PC-9 (cell line): ENCODE measurements around the gene ST8SIA1. TPM values are rescaled to one million over a fixed set of nuclear protein-coding genes. Genes with fewer than 3 reads are reported as not detected.

Experiments
- BruUV-seq: library from RNA; stranded (reverse); fragments of 400-500 nt; replicated peaks from 2 replicates; lab custom pipeline; 2021; lab: Mats Ljungman, UMichigan
- CTCF ChIA-PET: fragments of 300-600 bp; sonication (Branson Sonifier 250); formaldehyde crosslinking; loops from one replicate; lab custom pipeline; 2022; ENCODE audit warnings: antibody characterized with exemption; lab: Charles Lee
- POLR2A ChIA-PET: fragments of 300-600 bp; sonication (Branson Sonifier 250); formaldehyde crosslinking; loops from one replicate; lab custom pipeline; 2022; ENCODE audit warnings: antibody characterized with exemption; ENCODE audit not compliant: unreplicated experiment; lab: Charles Lee
- DNase-seq, 2 experiments: peaks; one replicate each; pipeline versions ENCODE4 v3.0.0 to v3.0.0-alpha.2; 2015 to 2022; ENCODE audit warnings: mixed read lengths in 1 of 2
- H2AFZ ChIP-seq: fragments of 200-600 bp; sonication (generic); 2 replicates; pipeline ENCODE4 v1.8.1; 2017; ENCODE audit warnings: antibody characterized with exemption
- H3F3A ChIP-seq: fragments of 200-600 bp; sonication (generic); 2 replicates; pipeline ENCODE4 v1.8.1; 2017; ENCODE audit warnings: antibody characterized with exemption, mild to moderate bottlenecking, low read depth; ENCODE audit not compliant: insufficient read depth
- H3K27ac ChIP-seq: fragments of 200-600 bp; sonication (generic); 2 replicates; pipeline ENCODE4 v1.6.1; 2016; ENCODE audit warnings: mixed run types
- H3K27me3 ChIP-seq: fragments of 200-600 bp; sonication (generic); 2 replicates; pipeline ENCODE4 v1.6.1; 2016; ENCODE audit warnings: low read depth, mixed run types; ENCODE audit not compliant: insufficient read depth
- H3K36me3 ChIP-seq: fragments of 200-600 bp; sonication (generic); 2 replicates; pipeline ENCODE4 v1.6.1; 2016; ENCODE audit warnings: low read depth, mixed run types
- H3K4me1 ChIP-seq: fragments of 200-600 bp; sonication (generic); replicated peaks from 2 replicates; pipeline ENCODE4 v1.6.1; 2016; ENCODE audit warnings: mixed run types; ENCODE audit not compliant: insufficient read depth
- H3K4me2 ChIP-seq: fragments of 200-600 bp; sonication (generic); 2 replicates; pipeline ENCODE4 v1.6.1; 2017; ENCODE audit warnings: mixed run types
- H3K4me3 ChIP-seq: fragments of 200-600 bp; sonication (generic); 2 replicates; pipeline ENCODE4 v1.6.1; 2016; ENCODE audit warnings: mixed run types
- H3K79me2 ChIP-seq: fragments of 200-600 bp; sonication (generic); 2 replicates; pipeline ENCODE4 v1.6.1; 2017; ENCODE audit warnings: low read depth, mixed run types
- H3K9me2 ChIP-seq: fragments of 200-600 bp; sonication (generic); 2 replicates; pipeline ENCODE4 v1.8.1; 2017; ENCODE audit warnings: mild to moderate bottlenecking; ENCODE audit not compliant: insufficient read depth
- H3K9me3 ChIP-seq: fragments of 200-600 bp; sonication (generic); 2 replicates; pipeline ENCODE4 v1.8.1; 2016; ENCODE audit warnings: low read depth; ENCODE audit not compliant: insufficient read depth
- H4K20me1 ChIP-seq: fragments of 200-600 bp; sonication (generic); 2 replicates; pipeline ENCODE4 v1.8.1; 2017; ENCODE audit not compliant: insufficient read depth
- EZH2 ChIP-seq: fragments of 200-600 bp; sonication (generic); IDR thresholded peaks from 2 replicates; pipeline ENCODE4 v1.8.0; 2017; ENCODE audit warnings: antibody characterized with exemption, low read depth
- intact Hi-C: fragments of 100-400 bp; cut with micrococcal nuclease; formaldehyde crosslinking; loops from one replicate; pipeline ENCODE4 v1.10.0; 2022; ENCODE audit not compliant: unreplicated experiment
- total RNA-seq: library from RNA; stranded (reverse); gene quantifications from 2 replicates; pipeline ENCODE4 v1.2.3, GENCODE V29; 2021
- TF ChIP-seq, protein P1 (sequence below): fragments of 200-600 bp; sonication (generic); conservative IDR thresholded peaks from 2 replicates; pipeline ENCODE4 v1.6.1; 2017; ENCODE audit warnings: mixed run types, antibody characterized with exemption, mild to moderate bottlenecking, moderate library complexity

Gene ST8SIA1
- total RNA-seq, 1 experiment from 2014 or later = 3.1 TPM

DNA sequence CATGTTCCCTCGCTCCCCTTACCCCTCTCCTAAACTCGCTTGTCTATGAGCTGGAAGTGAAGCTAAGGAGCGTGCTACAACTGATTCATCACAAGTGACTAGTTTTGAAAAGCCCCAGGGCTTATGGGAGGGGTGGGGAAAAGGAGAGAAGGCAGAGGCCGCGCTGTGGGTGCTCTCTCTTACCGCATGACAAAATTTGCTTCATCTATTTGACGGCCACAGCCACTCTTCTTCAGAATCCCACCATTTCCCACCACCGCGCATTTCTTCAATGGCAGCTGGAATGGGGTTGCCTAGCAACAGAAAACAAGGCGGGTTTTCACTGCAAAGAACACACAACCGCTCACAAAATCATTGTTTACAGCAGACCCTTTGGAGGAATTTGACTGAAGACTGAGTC is 79.4 kb downstream of the ST8SIA1 start:
- H3K4me1 ChIP-seq = no peaks in the 10 kb centered on the region
- no TSS peak for BruUV-seq
- no peak overlapping the region for H3K4me3 ChIP-seq
- no peak overlapping the region for H3K27ac ChIP-seq
- H2AFZ ChIP-seq = no peak overlapping the region
- H3K27me3 ChIP-seq = no peaks in the 10 kb centered on the region
- ChIA-PET CTCF (no interaction called here), POLR2A (no interaction called here)
- intact Hi-C loops = no loop called here
- no peaks in the 10 kb centered on the region for H4K20me1 ChIP-seq
- no peaks in the 10 kb centered on the region for H3K79me2 ChIP-seq
- DNase-seq = no peak
- no peak for TF ChIP-seq EZH2
- TF ChIP-seq, protein P1, sequence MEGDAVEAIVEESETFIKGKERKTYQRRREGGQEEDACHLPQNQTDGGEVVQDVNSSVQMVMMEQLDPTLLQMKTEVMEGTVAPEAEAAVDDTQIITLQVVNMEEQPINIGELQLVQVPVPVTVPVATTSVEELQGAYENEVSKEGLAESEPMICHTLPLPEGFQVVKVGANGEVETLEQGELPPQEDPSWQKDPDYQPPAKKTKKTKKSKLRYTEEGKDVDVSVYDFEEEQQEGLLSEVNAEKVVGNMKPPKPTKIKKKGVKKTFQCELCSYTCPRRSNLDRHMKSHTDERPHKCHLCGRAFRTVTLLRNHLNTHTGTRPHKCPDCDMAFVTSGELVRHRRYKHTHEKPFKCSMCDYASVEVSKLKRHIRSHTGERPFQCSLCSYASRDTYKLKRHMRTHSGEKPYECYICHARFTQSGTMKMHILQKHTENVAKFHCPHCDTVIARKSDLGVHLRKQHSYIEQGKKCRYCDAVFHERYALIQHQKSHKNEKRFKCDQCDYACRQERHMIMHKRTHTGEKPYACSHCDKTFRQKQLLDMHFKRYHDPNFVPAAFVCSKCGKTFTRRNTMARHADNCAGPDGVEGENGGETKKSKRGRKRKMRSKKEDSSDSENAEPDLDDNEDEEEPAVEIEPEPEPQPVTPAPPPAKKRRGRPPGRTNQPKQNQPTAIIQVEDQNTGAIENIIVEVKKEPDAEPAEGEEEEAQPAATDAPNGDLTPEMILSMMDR = no peak
- H3F3A ChIP-seq = no peaks in the 10 kb centered on the region
- H3K4me2 ChIP-seq = no peak overlapping the region
- H3K9me2 ChIP-seq = no peaks in the 10 kb centered on the region
- H3K36me3 ChIP-seq = no peaks in the 10 kb centered on the region
- no peaks in the 10 kb centered on the region for H3K9me3 ChIP-seq

DNA sequence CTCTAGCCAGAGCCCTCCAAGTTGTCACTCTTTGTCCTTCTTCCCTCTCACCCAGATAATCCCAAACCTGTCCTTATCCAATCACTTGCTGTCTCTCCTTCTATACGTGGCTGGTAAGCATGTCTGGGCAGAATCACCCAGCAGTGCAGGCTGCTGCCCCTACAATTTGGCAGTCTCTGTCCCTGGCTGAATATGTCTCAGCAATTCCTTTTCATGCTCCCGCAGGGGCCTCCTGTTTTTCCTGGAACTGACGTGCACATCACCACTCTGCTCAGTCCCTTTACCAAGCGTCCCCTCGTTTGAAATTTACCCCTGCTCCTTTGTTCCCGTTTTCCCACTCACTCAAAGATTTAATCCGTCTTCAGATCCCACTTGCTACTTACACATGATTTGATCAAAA is 80.0 kb downstream of the ST8SIA1 start:
- H3K27ac ChIP-seq = no peak overlapping the region
- CTCF ChIA-PET = no interaction called here
- TF ChIP-seq, protein P1 = no peak
- TF ChIP-seq EZH2 = no peak
- no peaks in the 10 kb centered on the region for H4K20me1 ChIP-seq
- no peaks in the 10 kb centered on the region for H3K9me2 ChIP-seq
- H3K4me2 ChIP-seq = no peak overlapping the region
- DNase-seq = no peak
- H3F3A ChIP-seq = no peaks in the 10 kb centered on the region
- H3K4me1 ChIP-seq = no peaks in the 10 kb centered on the region
- H3K9me3 ChIP-seq = no peaks in the 10 kb centered on the region
- BruUV-seq = no TSS peak
- H2AFZ ChIP-seq = no peak overlapping the region
- H3K4me3 ChIP-seq = no peak overlapping the region
- H3K36me3 ChIP-seq = no peaks in the 10 kb centered on the region
- no peaks in the 10 kb centered on the region for H3K79me2 ChIP-seq
- H3K27me3 ChIP-seq = no peaks in the 10 kb centered on the region
- POLR2A ChIA-PET = no interaction called here
- intact Hi-C loops = no loop called here

DNA sequence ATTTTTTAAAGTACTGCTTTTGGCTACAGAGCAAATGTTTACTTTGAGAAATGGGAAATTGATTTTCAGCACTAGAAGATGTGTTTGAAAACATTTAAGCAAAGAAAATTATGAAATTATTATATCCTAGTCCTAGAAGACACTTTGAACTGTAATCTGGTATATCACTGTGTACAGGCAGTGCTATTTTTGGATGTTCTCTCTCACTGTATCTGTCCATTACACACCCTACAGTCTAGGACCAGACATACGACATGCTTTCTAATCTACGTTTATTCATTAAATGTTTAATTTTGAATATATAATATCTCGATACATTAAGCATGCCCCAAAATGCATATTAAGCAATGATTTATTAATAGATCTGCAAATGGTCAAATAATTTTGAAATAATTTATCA is 82.5 kb downstream of the ST8SIA1 start:
- Histone ChIP-seq H3K4me2 (no peak overlapping the region), H3K36me3 (no peaks in the 10 kb centered on the region), H3K4me3 (no peak overlapping the region), H3K79me2 (no peaks in the 10 kb centered on the region), H3K9me2 (no peaks in the 10 kb centered on the region), H3K27ac (no peak overlapping the region), H4K20me1 (no peaks in the 10 kb centered on the region), H3F3A (no peaks in the 10 kb centered on the region), H3K9me3 (no peaks in the 10 kb centered on the region), H2AFZ (no peak overlapping the region), H3K27me3 (no peaks in the 10 kb centered on the region), H3K4me1 (no peaks in the 10 kb centered on the region)
- BruUV-seq = no TSS peak
- TF ChIP-seq EZH2 = no peak
- TF ChIP-seq, protein P1 = no peak
- no peak for DNase-seq
- ChIA-PET CTCF (no interaction called here), POLR2A (no interaction called here)
- intact Hi-C loops = no loop called here
